GM23338 (cell line): ENCODE data around the gene ZSWIM1. TPM values are rescaled to one million over a fixed set of nuclear protein-coding genes. Genes with fewer than 3 reads are reported as not detected.

Experiments used
- ATAC-seq: fragments of 200-7000 bp; cut with Tn5 transposase; 3 replicates; pipeline ENCODE4 v1.9.1; 2020
- DNase-seq: peaks from one replicate; pipeline ENCODE4 v3.0.0-alpha.2; 2015; ENCODE audit warnings: low spot score
- H2AFZ ChIP-seq: fragments of 200-600 bp; sonication (generic); 2 replicates; pipeline ENCODE4 v1.8.0; 2016; ENCODE audit warnings: antibody characterized with exemption, mild to moderate bottlenecking, moderate library complexity
- H3F3A ChIP-seq: fragments of 200-600 bp; sonication (generic); replicated peaks from 2 replicates; pipeline ENCODE4 v1.8.0; 2017; ENCODE audit warnings: antibody characterized with exemption, mixed run types, low read depth
- H3K27ac ChIP-seq: fragments of 200-600 bp; sonication (generic); 2 replicates; pipeline ENCODE4 v1.6.1; 2016; ENCODE audit warnings: low read depth
- H3K27me3 ChIP-seq: fragments of 200-600 bp; sonication (generic); 2 replicates; pipeline ENCODE4 v1.8.0; 2016; ENCODE audit warnings: mild to moderate bottlenecking, mixed run types, moderate library complexity; ENCODE audit not compliant: insufficient read depth
- H3K36me3 ChIP-seq: fragments of 200-600 bp; sonication (generic); 2 replicates; pipeline ENCODE4 v1.8.0; 2016; ENCODE audit warnings: mild to moderate bottlenecking; ENCODE audit not compliant: insufficient read depth
- H3K4me1 ChIP-seq: fragments of 200-600 bp; sonication (generic); 2 replicates; pipeline ENCODE4 v1.8.0; 2016; ENCODE audit warnings: mild to moderate bottlenecking, moderate library complexity; ENCODE audit not compliant: insufficient read depth
- H3K4me2 ChIP-seq: fragments of 200-600 bp; sonication (generic); 2 replicates; pipeline ENCODE4 v1.7.1; 2017; ENCODE audit warnings: mixed run types
- H3K4me3 ChIP-seq: fragments of 200-600 bp; sonication (generic); 2 replicates; pipeline ENCODE4 v1.6.1; 2016; ENCODE audit warnings: mixed run types
- H3K79me2 ChIP-seq: fragments of 200-600 bp; sonication (generic); replicated peaks from 2 replicates; pipeline ENCODE4 v1.8.0; 2017; ENCODE audit warnings: mild to moderate bottlenecking; ENCODE audit not compliant: insufficient read depth
- H3K9me2 ChIP-seq: fragments of 200-600 bp; sonication (generic); 2 replicates; pipeline ENCODE4 v1.8.0; 2017; ENCODE audit not compliant: insufficient read depth
- H4K20me1 ChIP-seq: fragments of 200-600 bp; sonication (generic); replicated peaks from 2 replicates; pipeline ENCODE4 v1.8.0; 2017; ENCODE audit warnings: mild to moderate bottlenecking; ENCODE audit not compliant: insufficient read depth
- H3K27ac Mint-ChIP-seq: 2 replicates; pipeline ENCODE4 v1.8.0; 2020; ENCODE audit warnings: inconsistent platforms, mild to moderate bottlenecking, moderate library complexity, mixed read lengths
- H3K27me3 Mint-ChIP-seq: 3 replicates; pipeline ENCODE4 v1.8.0; 2022; ENCODE audit warnings: low read depth, mild to moderate bottlenecking, moderate library complexity, mixed read lengths, inconsistent platforms; ENCODE audit not compliant: insufficient read depth, poor library complexity
- H3K36me3 Mint-ChIP-seq: 3 replicates; pipeline ENCODE4 v1.8.0; 2021; ENCODE audit warnings: low read depth, mild to moderate bottlenecking, inconsistent platforms, moderate library complexity, mixed read lengths
- H3K4me1 Mint-ChIP-seq: 3 replicates; pipeline ENCODE4 v1.8.0; 2020; ENCODE audit warnings: mild to moderate bottlenecking, inconsistent platforms, mixed read lengths
- H3K4me3 Mint-ChIP-seq: 3 replicates; pipeline ENCODE4 v1.8.0; 2021; ENCODE audit warnings: moderate library complexity, mild to moderate bottlenecking, inconsistent platforms, mixed read lengths
- H3K9me3 Mint-ChIP-seq: 3 replicates; pipeline ENCODE4 v1.8.0; 2020; ENCODE audit warnings: moderate library complexity, mild to moderate bottlenecking, inconsistent platforms, mixed read lengths
- CREB1 ChIP-seq: fragments of 250-450 bp; sonication (Bioruptor Pico); IDR thresholded peaks from 2 replicates; pipeline ENCODE4 v1.5.0; 2020; ENCODE audit warnings: low read depth, mild to moderate bottlenecking, moderate library complexity
- CTCF ChIP-seq, 2 experiments: fragments of 200-600 bp in 1 of 2; sonication (generic) in 1 of 2; conservative IDR thresholded peaks; 2 replicates each; pipeline versions ENCODE4 v1.5.1 to v1.6.1; 2016 to 2017; ENCODE audit warnings: antibody characterized with exemption in 2 of 2, low read depth in 2 of 2, mild to moderate bottlenecking in 2 of 2, moderate library complexity in 1 of 2
- EZH2phosphoT487 ChIP-seq: fragments of 200-600 bp; sonication (generic); IDR thresholded peaks from one replicate; pipeline ENCODE4 v1.8.1; 2018; ENCODE audit warnings: antibody characterized with exemption; ENCODE audit not compliant: unreplicated experiment
- JUNB ChIP-seq: IDR thresholded peaks from one replicate; pipeline ENCODE4 v1.6.1; 2016; ENCODE audit warnings: antibody characterized with exemption; ENCODE audit not compliant: unreplicated experiment
- REST ChIP-seq: IDR thresholded peaks from one replicate; pipeline ENCODE4 v1.6.1; 2018; ENCODE audit warnings: antibody characterized with exemption; ENCODE audit not compliant: unreplicated experiment
- STAT1 ChIP-seq: IDR thresholded peaks from one replicate; pipeline ENCODE4 v1.6.1; 2016; ENCODE audit warnings: antibody characterized with exemption; ENCODE audit not compliant: unreplicated experiment
- ZNF114 ChIP-seq: fragments of 250-450 bp; sonication (Bioruptor Pico); IDR thresholded peaks from 2 replicates; pipeline ENCODE4 v1.5.0; 2020; ENCODE audit warnings: mild to moderate bottlenecking, moderate library complexity
- ZNF331 ChIP-seq: fragments of 250-450 bp; sonication (Bioruptor Pico); IDR thresholded peaks from 2 replicates; pipeline ENCODE4 v1.5.0; 2020; ENCODE audit warnings: low read depth, mild to moderate bottlenecking, moderate library complexity
- ZNF462 ChIP-seq: fragments of 250-450 bp; sonication (Bioruptor Pico); IDR thresholded peaks from 2 replicates; pipeline ENCODE4 v1.5.0; 2020; ENCODE audit warnings: mild to moderate bottlenecking, moderate library complexity
- polyA plus RNA-seq: library from polyadenylated mRNA; unstranded; fragments of >200 nt; fragmentation: Nextera tagmentation; extraction: Ambion mirVana; gene quantifications from 2 replicates; pipeline ENCODE4 v1.2.1, GENCODE V29; 2016
- total RNA-seq: library from RNA; depleted of rRNA; stranded (reverse); fragments of >200 nt; shearing (Covaris generic); gene quantifications from 2 replicates; pipeline ENCODE4 v1.2.3, GENCODE V29; 2014

The ZSWIM1 gene
- total and polyA plus RNA-seq, 2 experiments from 2014 or later: 11.5 to 16.2 TPM

GRCh38 chr20:45836841-45837240, 44.2 kb upstream of the ZSWIM1 start (continued):
- no peak for TF ChIP-seq ZNF462 (CRISPR knock-in tag)
- no peak for TF ChIP-seq ZNF114
- no peak for TF ChIP-seq CREB1 (CRISPR knock-in tag)
- TF ChIP-seq ZNF331: no peak
- no peak for TF ChIP-seq STAT1
- no peak for TF ChIP-seq EZH2phosphoT487

- Histone ChIP-seq H3K27ac (no peak overlapping the region), H3K36me3 (peaks cover 10% of the 10 kb centered on the region; the same call in 1 of the 2 replicates), H3K4me3 (no peak overlapping the region), H3F3A (peaks cover 12% of the 10 kb centered on the region; the same call in 1 of the 2 replicates), H2AFZ (no peak overlapping the region), H3K9me2 (no peaks in the 10 kb centered on the region), H3K27me3 (no peaks in the 10 kb centered on the region), H3K4me2 (no peak overlapping the region), H3K79me2 (no peaks in the 10 kb centered on the region), H3K4me1 (no peaks in the 10 kb centered on the region; the same call in 1 of the 2 replicates), H4K20me1 (peaks cover 7% of the 10 kb centered on the region)
- Mint-ChIP-seq H3K36me3 (peaks cover 33% of the 10 kb centered on the region), H3K9me3 (no peaks in the 10 kb centered on the region), H3K27me3 (peaks cover 7% of the 10 kb centered on the region), H3K27ac (no peak overlapping the region), H3K4me1 (no peaks in the 10 kb centered on the region; the same call in 2 of the 3 replicates), H3K4me3 (no peak overlapping the region)
- ATAC-seq (peak; percentile 49), DNase-seq (no peak)
- TF ChIP-seq REST (no peak), ZNF331 (no peak), CTCF (conservative IDR thresholded peaks at IDR 0.05; ENCODE audit: low read depth in 2 of 2) (peak in 1 of 2 experiments; percentile 45; a peak in 2 of 4 replicates), JUNB (no peak)
These were observed 40.3 kb upstream of the ZSWIM1 start for GRCh38 chr20:45840700-45841198.
